Stimulated activated CD4-positive, alpha-beta T cell treated with anti-CD3 and anti-CD28 coated beads, Interleukin-1b, Interleukin-23, amount 100 ng/mL, for 24 hours (primary cell): Measurements from ENCODE around the gene HSDL1.

ENCODE experiments used
- DNase-seq, 4 experiments: peaks; one replicate each; pipeline ENCODE4 v3.0.0-alpha.2; 2020; ENCODE audit warnings: low read depth in 4 of 4, low spot score in 1 of 4

Gene HSDL1

DNA sequence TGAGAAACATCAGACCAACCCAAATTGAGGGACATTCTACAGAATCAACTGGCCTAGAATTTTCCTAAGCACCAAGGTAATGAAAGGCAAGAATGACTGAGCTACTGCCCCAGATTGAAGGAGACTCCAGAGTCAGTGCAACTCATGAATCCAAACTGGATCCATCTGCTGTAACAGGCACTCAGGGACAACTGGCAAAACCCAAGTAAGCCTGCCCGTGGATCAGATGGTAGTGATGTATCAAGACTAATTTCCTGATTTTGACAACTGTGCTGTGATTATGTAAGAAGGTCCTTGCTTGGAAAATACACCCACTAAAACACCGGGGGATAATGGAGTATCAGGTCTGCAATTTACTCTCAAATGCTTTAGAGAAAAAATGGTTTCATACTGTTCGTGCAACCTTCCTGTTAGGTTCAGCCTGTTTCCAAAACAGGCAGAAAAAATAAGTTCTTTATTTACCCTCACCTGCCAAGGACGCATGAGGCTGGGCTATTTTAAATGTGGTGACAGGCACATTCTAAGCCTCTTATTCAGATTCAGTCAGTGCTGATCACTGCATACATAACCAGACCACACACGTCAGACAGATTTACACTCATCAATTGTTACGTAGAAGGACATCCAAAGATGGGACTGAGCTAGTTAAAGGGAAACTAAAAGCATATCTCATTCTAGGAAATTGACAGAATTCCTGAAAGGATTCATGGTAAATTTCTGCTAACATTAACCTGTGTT, 35.2 kb downstream of the HSDL1 start:
- DNase-seq: no peak

- DNase-seq: no peak
Observed at GRCh38 chr16:84107921-84108320, 37.1 kb downstream of the HSDL1 start.

- no peak for DNase-seq
Observed at GRCh38 chr16:84105948-84106740, 38.8 kb downstream of the HSDL1 start.

DNA sequence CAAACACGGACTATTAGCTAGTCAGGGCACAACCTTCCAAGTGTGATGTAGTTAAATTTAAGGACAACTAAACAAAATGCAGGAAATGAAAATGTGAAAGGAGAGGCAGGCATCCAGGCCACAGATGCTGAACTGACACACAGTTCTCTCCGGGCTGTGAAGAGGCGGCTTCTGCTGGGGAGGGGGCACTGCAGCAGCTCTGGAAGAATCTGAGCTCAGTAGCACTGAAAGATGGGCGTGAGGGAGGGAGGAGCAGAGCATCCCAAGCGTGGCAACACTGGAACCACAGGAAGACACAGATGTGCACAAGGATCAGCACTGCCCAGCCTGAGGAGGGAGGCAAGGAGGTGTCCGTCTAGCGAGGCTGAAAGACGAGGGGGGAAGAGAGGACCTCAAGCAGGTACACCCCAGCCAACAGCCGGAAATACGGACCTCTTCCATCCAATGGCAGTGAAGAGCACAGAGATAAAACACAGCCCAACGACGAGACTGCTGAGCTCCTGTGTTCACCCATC, 39.6 kb downstream of the HSDL1 start:
- DNase-seq: no peak

DNA sequence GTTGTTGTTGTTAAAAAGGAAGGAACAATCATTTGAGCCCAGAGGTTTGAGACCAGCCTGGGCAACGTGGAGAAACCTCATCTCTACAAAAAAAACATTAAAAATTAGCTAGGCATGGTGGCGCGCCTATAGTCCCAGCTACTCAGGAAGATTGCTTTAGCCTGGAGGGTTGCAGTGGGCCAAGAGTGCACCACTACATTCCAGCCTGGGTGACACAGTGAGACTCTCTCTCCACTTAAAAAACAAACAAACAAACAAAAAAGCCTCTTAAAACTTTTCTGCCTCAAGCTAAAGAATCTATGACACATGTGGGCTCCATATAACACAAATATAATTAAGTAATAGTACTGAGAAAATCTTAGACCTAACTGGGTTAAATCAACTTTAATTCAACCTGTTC, 40.7 kb downstream of the HSDL1 start:
- DNase-seq: no peak

DNA sequence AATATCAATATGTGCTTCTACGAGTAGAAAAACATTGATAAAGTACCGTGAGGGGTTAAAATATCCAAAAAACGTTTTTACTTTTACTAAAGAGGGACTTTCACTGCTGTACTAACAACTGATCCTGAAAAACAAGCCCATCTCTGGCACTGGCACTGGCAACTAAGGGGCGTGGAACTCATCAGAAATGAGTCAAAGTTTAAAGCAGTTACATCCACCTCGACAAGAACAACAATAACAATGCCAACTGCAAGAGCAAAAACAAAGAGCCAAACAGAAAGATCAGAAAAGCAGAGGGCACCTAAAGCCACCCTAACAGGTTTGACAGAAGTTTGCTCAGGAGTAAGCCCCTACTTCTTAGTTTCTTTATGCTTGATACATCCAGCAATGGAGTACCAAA, 41.3 kb downstream of the HSDL1 start:
- no peak for DNase-seq

- DNase-seq: no peak
Observed at GRCh38 chr16:84098939-84099338, 46.0 kb downstream of the HSDL1 start.

- DNase-seq: no peak
Observed at GRCh38 chr16:84096447-84097005, 48.5 kb downstream of the HSDL1 start.

GRCh38 chr16:84095466-84095865, 49.5 kb downstream of the HSDL1 start:
- DNase-seq: no peak

- no peak for DNase-seq
Observed at GRCh38 chr16:84093879-84094270, 51.1 kb downstream of the HSDL1 start.

GRCh38 chr16:84093120-84093878, 51.7 kb downstream of the HSDL1 start:
- DNase-seq: no peak

DNA sequence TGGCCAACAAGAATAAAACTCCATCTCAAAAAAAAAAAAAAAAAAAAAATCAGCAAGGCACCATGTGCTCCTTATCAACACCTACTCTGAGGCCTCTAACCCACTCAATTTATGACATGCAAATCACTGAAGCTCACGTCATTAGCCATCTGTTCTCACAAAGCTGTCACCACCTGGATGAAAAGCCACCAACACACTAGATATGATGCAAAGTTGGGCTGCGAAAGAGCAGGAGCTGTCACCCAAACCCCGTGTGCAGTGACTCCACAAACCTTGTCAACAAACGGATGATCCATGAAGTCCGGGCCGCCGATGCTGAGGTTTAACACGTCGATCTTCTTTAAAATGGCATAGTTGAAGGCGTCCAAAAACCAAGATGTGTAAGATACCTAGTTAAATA, 53.5 kb downstream of the HSDL1 start:
- no peak for DNase-seq

DNA sequence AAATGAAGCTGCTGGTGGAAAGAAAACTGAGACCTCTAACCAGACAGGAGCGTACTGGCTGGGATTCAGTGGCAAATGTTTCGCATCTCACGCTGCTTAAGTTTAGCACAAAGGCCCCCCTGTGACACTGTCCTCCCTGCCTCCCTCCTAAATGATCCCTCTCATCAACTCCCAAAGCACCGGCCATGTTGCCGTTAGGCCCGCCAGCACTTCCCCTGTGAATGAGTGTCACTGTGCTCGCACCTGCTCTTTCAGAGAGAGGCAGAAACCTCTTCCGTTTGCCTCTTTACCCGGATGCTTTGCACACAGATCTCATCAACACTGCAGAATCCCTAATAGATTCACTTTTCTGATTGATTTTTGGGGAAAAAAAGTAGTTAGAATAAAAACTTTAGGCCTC, 54.8 kb downstream of the HSDL1 start:
- DNase-seq: no peak

DNA sequence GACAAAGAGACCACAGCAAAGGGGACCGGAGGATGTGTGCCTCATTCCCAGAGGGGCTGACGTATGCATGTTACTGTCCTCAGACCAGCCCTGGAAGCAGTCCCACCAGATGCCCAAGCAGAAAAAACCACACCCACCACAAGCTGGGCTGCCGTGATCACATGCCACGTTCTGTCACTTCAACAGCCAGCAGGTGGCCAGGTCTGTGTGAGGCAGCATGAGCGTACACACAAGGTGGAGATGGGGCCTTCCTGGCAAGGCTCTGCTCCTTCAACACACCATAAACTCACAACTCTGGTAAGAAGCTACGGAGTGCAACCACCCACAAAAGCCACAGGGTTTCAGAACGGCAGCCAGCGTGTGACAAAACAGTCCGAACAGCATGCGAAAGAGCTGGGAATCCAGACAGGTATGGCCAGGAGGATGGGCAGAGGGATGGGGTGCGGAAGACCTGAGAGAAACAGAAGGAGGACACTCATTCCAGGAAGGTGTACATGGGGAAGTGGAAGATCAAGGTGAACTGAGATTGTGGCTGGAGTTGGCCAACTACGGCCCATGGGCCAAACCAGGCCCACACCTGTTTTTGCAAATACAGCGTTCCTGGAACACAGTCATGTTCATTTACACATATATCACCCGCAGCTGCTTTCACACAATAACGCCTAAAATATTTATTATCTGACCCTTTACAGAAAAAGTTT, 56.1 kb downstream of the HSDL1 start:
- DNase-seq: peak in 3 of 4 experiments; percentile 14 to 32 (median 17)

DNA sequence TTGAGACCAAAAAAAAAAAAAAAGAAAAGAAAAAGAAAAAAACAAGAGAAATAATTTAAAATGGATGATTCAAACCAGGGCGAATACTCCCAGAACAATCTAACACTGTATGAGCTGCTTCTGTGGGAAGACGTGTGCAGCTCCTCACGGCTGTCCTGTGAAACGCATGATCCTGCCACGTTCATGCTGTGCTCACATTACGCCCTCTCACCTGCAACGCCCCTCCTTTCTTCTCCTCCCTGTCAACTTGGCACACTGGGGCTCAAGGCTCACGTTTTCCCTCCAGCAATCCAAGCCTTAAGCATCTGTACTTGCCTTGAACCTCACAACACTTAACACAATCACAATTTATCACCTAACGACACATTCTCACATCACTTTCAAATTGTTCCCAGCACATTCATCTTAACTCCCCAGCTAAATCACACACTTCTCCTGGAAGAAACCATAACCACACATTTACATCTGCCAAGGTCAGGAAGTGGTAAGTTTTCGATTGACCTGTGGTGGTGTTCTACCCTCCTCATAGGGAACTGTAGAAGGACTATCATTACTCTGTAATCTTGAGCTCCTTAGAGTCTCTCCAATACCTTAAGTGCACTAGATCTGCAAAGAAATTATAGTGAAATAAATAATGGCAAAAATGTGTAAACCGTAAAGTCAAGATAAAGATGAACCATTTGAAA, 57.4 kb downstream of the HSDL1 start:
- no peak for DNase-seq

DNA sequence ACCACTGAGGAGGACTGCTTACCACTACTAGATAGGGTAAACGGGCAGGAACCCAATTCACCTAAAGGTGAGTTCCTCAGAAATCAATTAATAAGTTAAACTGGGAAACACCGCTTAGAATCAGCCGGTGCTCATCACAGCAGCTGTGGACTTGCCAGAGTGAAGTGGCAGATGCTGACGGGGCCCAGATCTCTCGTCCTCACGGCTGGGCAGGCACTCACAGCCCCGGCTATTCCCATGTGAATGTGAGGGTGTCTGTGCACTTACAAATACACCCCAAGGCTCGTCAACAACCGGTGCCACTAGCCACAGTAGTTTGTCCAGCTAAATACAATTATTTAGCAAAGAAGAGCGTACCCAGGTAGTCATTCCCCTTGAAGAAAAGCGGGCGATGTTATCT, 58.0 kb downstream of the HSDL1 start:
- DNase-seq: no peak

DNA sequence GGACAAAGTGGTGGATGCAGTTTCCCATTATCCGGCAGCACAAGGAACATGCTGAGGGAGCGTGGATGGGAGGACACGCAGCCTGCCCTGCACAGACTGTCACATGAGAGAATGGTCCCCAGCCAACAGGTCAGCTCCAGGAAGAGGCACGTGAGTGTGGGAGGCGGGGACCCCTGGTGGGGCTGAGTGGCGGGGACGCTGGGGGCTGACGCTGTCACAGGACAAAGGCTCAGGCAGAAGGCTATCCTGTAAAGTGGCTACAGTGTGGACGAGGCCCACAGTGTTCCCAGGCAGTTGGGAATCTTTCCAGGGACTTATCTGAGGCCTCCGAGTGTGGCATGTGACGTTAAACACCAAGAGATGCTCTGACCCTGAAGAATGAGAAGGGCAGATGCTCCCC, 58.6 kb downstream of the HSDL1 start:
- DNase-seq: no peak

GRCh38 chr16:84085773-84086172, 59.2 kb downstream of the HSDL1 start:
- DNase-seq: no peak

- DNase-seq: no peak
Observed at GRCh38 chr16:84085271-84085667, 59.7 kb downstream of the HSDL1 start.

DNA sequence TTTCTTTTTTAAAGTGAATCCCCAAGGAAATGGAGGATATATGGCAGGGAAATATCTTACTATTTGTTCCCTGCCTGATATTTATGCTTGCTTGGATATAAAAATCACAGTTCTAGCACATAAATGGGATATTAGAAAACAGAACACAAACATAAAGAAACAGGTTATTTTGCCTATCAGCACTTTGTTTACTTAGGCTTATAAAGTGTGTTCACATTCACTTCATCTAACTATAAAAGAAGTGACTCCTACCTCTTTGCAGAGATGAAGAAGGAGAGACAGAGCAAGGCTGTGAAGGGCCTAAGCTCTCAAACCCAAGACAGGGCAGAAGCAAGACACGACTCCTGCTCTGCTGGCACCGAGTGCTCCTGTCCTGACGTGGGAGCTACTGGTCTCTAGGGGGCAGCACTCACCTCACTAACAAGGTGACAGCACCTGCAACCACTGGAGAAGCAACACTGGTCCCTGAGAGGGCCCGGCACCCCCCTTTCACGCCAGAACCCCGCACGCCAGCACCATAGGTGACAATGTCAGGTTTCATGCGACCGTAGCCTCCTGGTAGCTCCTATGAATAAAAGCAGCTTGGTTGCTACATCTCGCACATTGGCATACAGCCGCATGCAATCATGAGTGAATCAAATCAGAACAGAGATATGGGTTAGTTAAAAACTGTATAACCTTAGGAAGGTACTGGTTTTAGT, 60.3 kb downstream of the HSDL1 start:
- peak; percentile 30 to 50 (median 45) for DNase-seq
